Measurements from ENCODE around the gene AP5B1. TPM values are rescaled to one million over a fixed set of nuclear protein-coding genes. Genes with fewer than 3 reads are reported as not detected.

Gene AP5B1
- total and polyA plus RNA-seq, 9 of the 15 experiments (the other 6 are each of a cell fraction or from before 2014, with no cell fraction given) = 0.51 to 24.2 (median 5.1) TPM

GRCh38 chr11:65817835-65818680 lies 37.3 kb upstream of the AP5B1 start (continued):
- TF ChIP-seq BRCA1 (IDR thresholded peaks at IDR 0.05) = no peak
- no peak for TF ChIP-seq BRCA1 (CRISPR knock-in tag; IDR thresholded peaks at IDR 0.05)
- TF ChIP-seq RBM15 (IDR thresholded peaks at IDR 0.05; ENCODE audit: insufficient read depth, low read length) = no peak
- peak; percentile 71 to 84 for TF ChIP-seq KDM1A (IDR thresholded peaks at IDR 0.05)
- TF ChIP-seq CEBPG (CRISPR knock-in tag; IDR thresholded peaks at IDR 0.05) = no peak
- no peak for TF ChIP-seq CEBPG (tag; conservative IDR thresholded peaks at IDR 0.05 in 1 of 2, IDR thresholded peaks at IDR 0.05 in 1 of 2)
- TF ChIP-seq CREB3 (tag; conservative IDR thresholded peaks at IDR 0.05; ENCODE audit: low read depth) = no peak
- TF ChIP-seq ESRRA (IDR thresholded peaks at IDR 0.05; ENCODE audit: borderline replicate concordance, low read depth) = peak; percentile 38; the same call in 1 of the 2 replicates
- no peak for TF ChIP-seq GATA2 (CRISPR knock-in tag; IDR thresholded peaks at IDR 0.05)
- TF ChIP-seq TAF7 (tag; IDR thresholded peaks at IDR 0.05) = no peak
- TF ChIP-seq PRPF4 (IDR thresholded peaks at IDR 0.05; ENCODE audit: insufficient read depth, low read depth, low read length, poor library complexity, severe bottlenecking) = no peak
- TF ChIP-seq NFE2L1 (tag; IDR thresholded peaks at IDR 0.05; ENCODE audit: borderline replicate concordance, low read depth) = no peak
- peak; percentile 67 for TF ChIP-seq POLR2G (IDR thresholded peaks at IDR 0.05; ENCODE audit: low read depth, low read length)
- TF ChIP-seq RB1 (IDR thresholded peaks at IDR 0.05; ENCODE audit: low read depth) = peak; percentile 92
- TF ChIP-seq ZFPM2 (CRISPR knock-in tag; IDR thresholded peaks at IDR 0.05) = no peak
- no peak for TF ChIP-seq STAT6 (CRISPR knock-in tag; IDR thresholded peaks at IDR 0.05)
- no peak for TF ChIP-seq HMBOX1 (IDR thresholded peaks at IDR 0.05)
- TF ChIP-seq ZNF695 (CRISPR knock-in tag; IDR thresholded peaks at IDR 0.05) = no peak
- no peak for TF ChIP-seq POU5F1 (IDR thresholded peaks at IDR 0.05; ENCODE audit: borderline replicate concordance, low read depth, low read length, partially characterized antibody)
- TF ChIP-seq EGR1 (conservative IDR thresholded peaks at IDR 0.05) = no peak
- TF ChIP-seq CCNT2 (IDR thresholded peaks at IDR 0.05; ENCODE audit: borderline replicate concordance, extremely low read depth, insufficient read length, low read depth, low read length) = peak; percentile 83
- TF ChIP-seq NFYB (IDR thresholded peaks at IDR 0.05; ENCODE audit: extremely low read depth, insufficient read length) = no peak
